SU-DHL-6 (cell line): Measurements from ENCODE around the gene EYA2.

ENCODE experiments used
- H2AFZ ChIP-seq: fragments of 200-600 bp; sonication (generic); 2 replicates; pipeline ENCODE4 v1.6.1; 2014; ENCODE audit warnings: low read depth, mild to moderate bottlenecking, moderate library complexity, mixed read lengths, antibody characterized with exemption, low read length; ENCODE audit not compliant: severe bottlenecking
- H3F3A ChIP-seq: fragments of 200-600 bp; shearing (Covaris generic); 2 replicates; pipeline ENCODE4 v1.6.0; 2016; ENCODE audit warnings: antibody characterized with exemption, mild to moderate bottlenecking; ENCODE audit not compliant: insufficient read depth
- H3K27ac ChIP-seq: fragments of 200-600 bp; sonication (generic); 2 replicates; pipeline ENCODE4 v1.5.1; 2016; ENCODE audit warnings: low read depth, mild to moderate bottlenecking, low read length, moderate library complexity, mixed read lengths
- H3K27me3 ChIP-seq: fragments of 200-600 bp; sonication (generic), shearing (Covaris generic); 2 replicates; pipeline ENCODE4 v1.6.0; 2014; ENCODE audit warnings: mild to moderate bottlenecking, low read length
- H3K36me3 ChIP-seq: fragments of 200-600 bp; sonication (generic); 2 replicates; pipeline ENCODE4 v1.6.1; 2014; ENCODE audit warnings: mild to moderate bottlenecking, low read length, mixed read lengths
- H3K4me2 ChIP-seq: fragments of 300-600, 200-600 bp; shearing (Covaris generic), sonication (generic); 2 replicates; pipeline ENCODE4 v1.6.0; 2014; ENCODE audit warnings: low read length, low read depth, mild to moderate bottlenecking; ENCODE audit not compliant: poor library complexity, severe bottlenecking
- H3K4me3 ChIP-seq: fragments of 200-600 bp; sonication (generic); 2 replicates; pipeline ENCODE4 v1.5.1; 2014; ENCODE audit warnings: antibody characterized with exemption, low read length, mild to moderate bottlenecking, mixed read lengths; ENCODE audit not compliant: insufficient read depth, poor library complexity, severe bottlenecking
- H3K79me2 ChIP-seq: fragments of 200-600 bp; sonication (generic); 2 replicates; pipeline ENCODE4 v1.6.1; 2014; ENCODE audit warnings: mild to moderate bottlenecking, low read length, moderate library complexity; ENCODE audit not compliant: insufficient read depth
- H3K9ac ChIP-seq: fragments of 200-600 bp; sonication (generic); 2 replicates; pipeline ENCODE4 v1.7.0; 2014; ENCODE audit warnings: mild to moderate bottlenecking, low read length
- H3K9me2 ChIP-seq: fragments of 200-600 bp; sonication (generic); replicated peaks from 2 replicates; pipeline ENCODE4 v1.6.1; 2014; ENCODE audit warnings: low read length; ENCODE audit not compliant: insufficient read depth
- H3K9me3 ChIP-seq: fragments of 200-600 bp; sonication (generic); 2 replicates; pipeline ENCODE4 v1.6.1; 2014; ENCODE audit warnings: low read length, mixed read lengths; ENCODE audit not compliant: insufficient read depth
- H4K20me1 ChIP-seq: fragments of 200-600 bp; sonication (generic); 2 replicates; pipeline ENCODE4 v1.6.1; 2014; ENCODE audit warnings: low read depth, mild to moderate bottlenecking, antibody characterized with exemption, low read length, moderate library complexity, mixed read lengths
- CTCF ChIP-seq: fragments of 200-600 bp; sonication (generic); IDR thresholded peaks from one replicate; pipeline ENCODE4 v1.5.1; 2017; ENCODE audit warnings: antibody characterized with exemption, mild to moderate bottlenecking, low read length, moderate library complexity; ENCODE audit not compliant: insufficient read depth, poor library complexity, severe bottlenecking
- EZH2phosphoT487 ChIP-seq: fragments of 200-600 bp; sonication (generic), shearing (Covaris generic); conservative IDR thresholded peaks from 2 replicates; pipeline ENCODE4 v1.6.1; 2018; ENCODE audit warnings: mild to moderate bottlenecking, antibody characterized with exemption, low read length, moderate library complexity, mixed read lengths

EYA2 gene

GRCh38 chr20:47032933-47033578 lies 138.4 kb downstream of the EYA2 start:
- Histone ChIP-seq H3K36me3 (no peaks in the 10 kb centered on the region), H2AFZ (no peak overlapping the region), H3K79me2 (no peaks in the 10 kb centered on the region), H3K4me2 (no peak overlapping the region), H3K4me3 (no peak overlapping the region), H3K9me3 (no peaks in the 10 kb centered on the region), H3K9ac (no peak overlapping the region), H3K27ac (no peak overlapping the region), H3K27me3 (peaks cover 3% of the 10 kb centered on the region; the same call in 1 of the 2 replicates), H4K20me1 (no peaks in the 10 kb centered on the region), H3F3A (no peaks in the 10 kb centered on the region), H3K9me2 (no peaks in the 10 kb centered on the region)
- no peak for TF ChIP-seq EZH2phosphoT487
- TF ChIP-seq CTCF: no peak

- Histone ChIP-seq H3K27me3 (peaks cover 3% of the 10 kb centered on the region; the same call in 1 of the 2 replicates), H3K36me3 (no peaks in the 10 kb centered on the region)
- no peak for TF ChIP-seq EZH2phosphoT487
- no peak for TF ChIP-seq CTCF
Measured at GRCh38 chr20:47033665-47034064, 139.0 kb downstream of the EYA2 start.

DNA sequence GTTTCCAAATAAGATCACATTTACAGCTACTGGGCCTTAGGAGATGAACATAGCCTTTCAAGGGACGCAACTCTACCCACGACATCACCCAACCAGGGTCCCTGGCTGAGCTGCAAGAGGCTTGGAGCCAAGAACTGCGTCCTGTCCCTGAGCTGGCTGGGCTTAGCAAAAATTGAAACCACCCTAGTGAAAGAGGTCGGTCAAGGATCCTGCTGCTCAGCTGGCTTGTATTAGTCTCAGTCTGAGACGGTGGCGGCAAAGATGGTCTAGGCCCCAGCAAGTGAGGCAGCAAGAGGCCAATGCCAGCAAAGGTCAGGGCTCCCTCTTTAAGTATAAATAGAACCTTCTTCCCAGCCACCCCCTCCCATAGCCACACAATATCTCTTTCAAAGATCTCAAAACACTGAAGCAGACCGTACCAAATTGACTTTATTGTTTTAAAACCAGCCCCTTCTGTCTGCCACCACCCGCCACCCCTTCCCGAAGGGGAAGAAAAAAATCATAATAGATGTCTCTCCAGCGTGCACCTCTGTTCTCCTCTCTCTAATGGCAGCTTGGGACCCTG lies 140.5 kb downstream of the EYA2 start:
- Histone ChIP-seq H3K9me3 (no peaks in the 10 kb centered on the region), H3K9ac (no peak overlapping the region), H3K36me3 (no peaks in the 10 kb centered on the region), H3K27ac (no peak overlapping the region), H3K4me3 (no peak overlapping the region), H4K20me1 (no peaks in the 10 kb centered on the region), H3K9me2 (no peaks in the 10 kb centered on the region), H3K27me3 (peaks cover 3% of the 10 kb centered on the region; the same call in 1 of the 2 replicates), H3F3A (no peaks in the 10 kb centered on the region), H3K79me2 (no peaks in the 10 kb centered on the region), H3K4me2 (no peak overlapping the region), H2AFZ (no peak overlapping the region)
- TF ChIP-seq EZH2phosphoT487 (no peak), CTCF (no peak)

More at GRCh38 chr20:47033665-47034064, 139.0 kb downstream of the EYA2 start:
- Histone ChIP-seq H2AFZ (no peak overlapping the region), H3K79me2 (no peaks in the 10 kb centered on the region), H4K20me1 (no peaks in the 10 kb centered on the region), H3K4me3 (no peak overlapping the region), H3F3A (no peaks in the 10 kb centered on the region), H3K9me2 (no peaks in the 10 kb centered on the region), H3K9ac (no peak overlapping the region), H3K27ac (no peak overlapping the region), H3K4me2 (no peak overlapping the region), H3K9me3 (no peaks in the 10 kb centered on the region)
